DMS 273 (cell line): ENCODE data around the gene ZNF32.

Source experiments
- DNase-seq: peaks from one replicate; lab custom pipeline; 2025; ENCODE audit not compliant: unreplicated experiment; lab: John Stamatoyannopoulos, UW

The ZNF32 gene, protein sequence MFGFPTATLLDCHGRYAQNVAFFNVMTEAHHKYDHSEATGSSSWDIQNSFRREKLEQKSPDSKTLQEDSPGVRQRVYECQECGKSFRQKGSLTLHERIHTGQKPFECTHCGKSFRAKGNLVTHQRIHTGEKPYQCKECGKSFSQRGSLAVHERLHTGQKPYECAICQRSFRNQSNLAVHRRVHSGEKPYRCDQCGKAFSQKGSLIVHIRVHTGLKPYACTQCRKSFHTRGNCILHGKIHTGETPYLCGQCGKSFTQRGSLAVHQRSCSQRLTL

GRCh38 chr10:43648398-43649184 lies at the start of gene ZNF32:
Gene ZNF32, minus strand, starts transcription at chr10:43648881. Its CDS starts 2,748 bp downstream, at chr10:43646133.
- peak; percentile 90 for DNase-seq

DNA sequence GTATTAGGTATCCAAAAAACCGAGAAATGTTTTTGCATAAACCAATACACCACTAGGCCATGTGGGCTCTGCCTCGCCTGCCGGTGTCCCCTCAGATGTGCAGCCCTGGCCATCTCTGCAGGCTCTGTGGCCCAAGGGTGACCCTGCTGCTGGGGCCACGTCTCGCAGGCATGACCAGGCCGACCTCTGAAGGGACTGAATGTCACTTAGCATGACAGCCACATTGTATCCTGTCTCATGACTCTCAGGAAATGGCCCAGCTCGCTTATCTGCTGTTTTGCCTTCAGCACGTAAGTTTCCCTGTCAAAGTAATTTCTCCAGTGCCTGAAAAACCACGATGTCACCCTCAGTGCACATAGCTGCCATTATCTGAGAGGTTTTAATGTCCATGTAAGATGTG lies 49.5 kb upstream of the ZNF32 start:
- DNase-seq, result no peak

DNA sequence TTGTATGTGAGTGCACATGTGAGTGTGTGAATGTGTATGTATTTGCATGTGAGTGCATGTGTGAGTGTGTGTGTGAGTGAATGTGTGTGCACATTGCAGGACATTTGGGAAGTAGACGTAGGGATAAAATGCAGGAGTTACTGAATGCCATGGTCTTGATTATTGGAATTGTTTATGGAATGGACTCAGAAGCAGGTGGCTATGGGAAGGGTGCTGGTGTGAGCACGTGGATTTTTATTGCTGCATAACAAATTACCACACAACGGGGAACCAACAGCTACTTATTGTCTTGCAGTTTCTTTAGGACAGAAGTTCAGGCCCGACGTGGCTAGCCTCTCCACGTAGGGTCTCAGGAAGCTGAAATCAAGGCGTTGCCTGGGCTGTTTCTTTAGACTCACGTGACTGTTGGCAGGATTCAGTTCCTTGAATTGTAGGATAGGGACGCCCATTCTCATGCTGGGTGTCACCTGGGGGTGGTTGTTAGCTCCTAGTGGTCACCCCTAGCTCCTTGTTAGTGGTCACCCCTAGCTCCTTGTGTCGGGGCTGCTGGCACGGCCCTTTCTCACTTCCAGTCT lies 48.3 kb upstream of the ZNF32 start:
- DNase-seq, result no peak

GRCh38 chr10:43695730-43696129 lies 47.0 kb upstream of the ZNF32 start:
- no peak for DNase-seq

DNA sequence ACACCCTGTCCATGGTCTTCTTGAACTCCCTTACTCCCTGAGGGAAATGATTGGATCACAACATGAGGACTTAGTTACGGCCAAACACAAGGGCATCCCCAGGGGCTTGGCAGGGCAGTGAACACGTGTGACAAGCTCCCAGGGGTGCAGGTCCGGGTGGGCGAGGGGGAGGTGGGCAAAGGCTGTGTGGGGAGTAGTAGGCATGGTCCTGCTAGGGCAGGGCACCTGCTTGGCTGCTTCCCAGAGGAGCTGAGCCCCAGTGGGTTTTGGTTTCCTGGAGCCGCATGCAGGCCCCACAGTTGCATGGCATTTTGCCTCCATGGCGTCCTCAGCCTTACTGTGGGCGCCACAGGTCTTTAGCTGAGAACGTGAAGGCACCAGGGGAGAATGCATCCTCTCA lies 46.6 kb upstream of the ZNF32 start:
- no peak for DNase-seq

- no peak for DNase-seq
Observed at GRCh38 chr10:43694526-43694925, 45.8 kb upstream of the ZNF32 start.

DNA sequence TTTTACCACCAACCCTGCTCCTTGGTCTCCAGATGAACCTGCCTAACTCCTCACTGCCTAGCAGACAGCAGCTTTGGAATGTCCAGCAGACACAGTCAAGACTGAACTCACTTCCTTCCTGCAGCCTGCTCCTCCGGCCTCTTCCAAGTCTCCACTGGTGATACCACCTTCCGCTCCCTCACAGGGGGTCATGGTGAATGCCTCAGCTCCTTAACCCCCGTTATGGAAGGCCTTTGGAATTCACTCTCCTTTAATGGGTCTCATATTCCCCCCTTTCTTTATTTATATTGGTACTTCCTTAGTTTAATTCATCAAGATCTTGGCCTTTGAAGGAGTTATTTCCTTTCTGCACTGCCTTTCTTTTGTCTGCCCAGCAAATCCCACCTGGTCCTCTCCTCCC lies 44.9 kb upstream of the ZNF32 start:
- DNase-seq, result no peak

DNA sequence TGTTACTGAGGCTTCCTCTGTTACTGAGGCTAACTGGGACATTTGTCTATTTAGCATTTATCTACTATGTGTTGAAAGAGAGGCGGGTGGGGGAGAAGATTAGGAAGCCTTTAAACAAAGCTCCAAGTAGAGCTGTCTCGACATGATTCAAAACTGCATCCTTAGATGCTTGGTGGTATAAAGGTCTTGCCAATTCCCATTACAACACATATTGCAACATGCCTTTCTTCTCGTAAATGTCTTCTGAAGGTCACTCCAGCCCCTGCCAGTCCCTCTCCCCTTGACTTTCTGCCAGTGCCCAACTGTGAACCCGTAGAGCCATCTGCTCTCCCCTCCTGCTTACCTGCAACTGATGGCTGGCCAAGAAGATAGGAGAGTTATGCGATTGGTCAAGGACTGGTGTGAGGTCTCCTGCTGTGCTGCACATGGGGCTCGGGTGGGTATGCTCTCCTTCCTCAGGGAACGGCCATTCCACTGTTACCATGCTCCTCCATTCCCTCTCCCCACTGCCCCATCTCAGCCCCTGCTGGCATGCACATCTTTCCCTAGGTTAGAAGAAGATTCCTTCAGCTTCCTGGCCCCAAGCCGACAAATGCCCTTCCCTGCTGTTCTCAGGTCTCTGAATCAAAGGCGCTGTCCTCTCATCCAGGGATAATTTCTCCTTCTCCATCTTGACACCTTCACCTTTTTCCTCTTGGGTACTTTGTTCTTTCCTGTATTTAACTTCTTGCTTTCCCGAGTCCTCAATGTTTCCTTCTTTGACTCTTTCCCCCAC lies 43.6 kb upstream of the ZNF32 start:
- DNase-seq, result peak; percentile 56

DNA sequence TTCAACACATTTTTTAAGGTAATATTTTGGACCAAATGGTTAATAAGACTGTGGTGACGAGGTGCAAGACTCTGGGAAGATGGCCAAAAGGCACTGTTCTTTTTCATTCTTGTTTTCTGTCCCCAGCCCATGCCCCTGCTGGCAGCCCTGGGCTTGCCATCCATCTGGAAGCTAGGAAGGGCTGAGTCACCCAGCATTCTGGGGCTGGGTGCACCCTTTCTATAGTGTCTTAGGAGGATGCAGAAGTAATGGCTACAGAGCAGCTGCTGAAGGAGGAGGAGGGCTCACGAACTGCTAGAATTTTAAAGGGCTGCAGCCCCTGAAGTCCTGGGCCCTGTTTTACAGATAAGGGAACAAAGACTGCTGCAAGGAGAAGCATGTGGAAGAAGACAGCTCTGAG lies 42.8 kb upstream of the ZNF32 start:
- peak; percentile 39 for DNase-seq

GRCh38 chr10:43689955-43690771 lies 41.5 kb upstream of the ZNF32 start:
- peak; percentile 83 for DNase-seq

DNA sequence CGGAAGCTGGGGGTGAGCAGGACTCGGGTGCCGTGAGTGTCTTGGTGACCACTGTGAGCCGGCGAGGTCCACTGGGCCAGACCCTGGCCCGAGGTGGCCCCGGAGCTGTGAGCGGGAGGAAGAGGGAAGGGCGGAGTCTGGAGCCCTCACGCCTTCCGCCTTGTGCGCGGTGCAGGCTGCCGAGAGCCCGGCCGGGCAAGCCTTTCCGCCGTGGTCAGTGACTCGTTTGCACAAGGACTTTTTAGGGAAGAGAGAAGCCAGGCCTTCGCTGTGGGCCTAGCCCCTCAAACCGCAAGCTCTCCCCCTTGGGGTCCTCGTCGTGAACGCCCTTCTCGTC lies 40.9 kb upstream of the ZNF32 start:
- DNase-seq, result no peak

DNA sequence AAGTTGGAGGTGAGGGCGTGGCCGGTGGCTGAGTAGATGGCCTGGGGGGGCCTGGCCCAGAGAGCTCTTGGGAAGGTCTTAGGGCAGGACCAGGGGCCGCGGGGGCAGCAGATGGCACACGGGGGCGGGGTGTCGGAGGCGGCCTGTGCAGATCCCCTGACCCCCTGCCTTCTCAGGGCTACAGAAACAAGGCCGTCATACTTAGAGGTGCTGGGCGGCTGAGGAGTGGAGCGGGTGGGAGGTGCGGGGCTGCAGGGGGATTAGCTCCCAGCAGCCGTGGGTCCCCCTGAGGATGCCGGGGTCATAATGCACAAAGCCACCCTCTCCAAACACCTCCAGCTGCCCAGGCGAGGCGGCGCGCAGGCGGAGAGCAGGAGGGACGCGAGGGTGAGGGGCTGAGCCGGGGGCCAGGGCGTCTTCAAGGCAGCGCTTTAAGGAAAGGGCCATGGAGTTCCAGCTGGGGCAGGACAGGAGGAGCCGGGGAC lies 40.4 kb upstream of the ZNF32 start:
- DNase-seq, result no peak

- DNase-seq, result no peak
Observed at GRCh38 chr10:43688348-43688892, 39.7 kb upstream of the ZNF32 start.

DNA sequence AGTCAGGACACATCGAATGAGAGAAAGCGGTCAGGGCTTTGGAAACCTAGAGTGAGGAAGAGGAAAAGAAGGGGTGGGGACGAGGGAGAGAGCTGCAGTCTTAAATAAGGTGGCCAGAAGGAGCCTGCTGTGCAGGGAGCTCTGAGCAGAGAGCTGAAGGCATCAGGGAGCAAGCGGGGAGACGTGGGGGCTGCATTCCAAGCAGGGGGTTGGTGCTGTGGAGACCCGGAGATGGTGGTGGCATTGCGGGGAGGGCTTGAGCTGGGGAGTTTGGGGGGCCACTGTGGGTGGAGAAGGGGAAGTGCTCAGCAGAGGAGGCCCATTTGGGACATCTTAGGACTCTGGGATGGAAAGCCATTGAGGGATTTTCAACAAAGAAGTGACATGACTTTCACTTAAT lies 38.7 kb upstream of the ZNF32 start:
- no peak for DNase-seq

DNA sequence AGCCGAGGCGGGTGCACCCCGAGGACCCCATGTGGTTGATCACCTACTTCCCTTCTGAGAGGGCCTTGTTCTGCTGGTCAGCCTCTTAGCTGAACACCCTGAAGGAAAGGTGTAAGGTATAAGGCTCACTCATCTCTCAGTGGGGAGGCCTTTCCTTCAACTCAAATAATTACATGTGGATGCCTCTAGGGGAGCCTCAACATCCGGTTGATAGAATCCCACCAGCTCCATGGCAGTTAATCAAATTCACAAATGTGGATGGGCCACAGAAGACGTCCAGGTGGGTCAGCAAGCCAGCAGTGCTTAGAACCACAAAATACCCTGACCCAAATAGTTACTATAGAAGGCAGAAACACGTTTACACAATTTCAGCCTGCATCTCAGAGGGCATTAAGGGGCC lies 37.7 kb upstream of the ZNF32 start:
- DNase-seq, result peak; percentile 9

- no peak for DNase-seq
Observed at GRCh38 chr10:43685744-43686143, 37.1 kb upstream of the ZNF32 start.

DNA sequence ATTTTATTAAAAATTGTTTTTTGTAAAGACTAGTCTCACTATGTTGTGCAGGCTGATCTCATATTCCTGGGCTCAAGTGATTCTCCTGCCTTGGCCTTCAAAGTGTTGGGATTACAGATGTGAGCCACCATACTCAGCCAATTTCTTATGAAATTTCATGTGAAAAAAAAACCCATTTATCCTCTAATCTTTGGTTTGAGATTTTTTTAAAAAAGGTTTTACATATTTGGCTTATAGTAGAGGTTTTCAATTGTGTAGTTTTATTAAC lies 35.5 kb upstream of the ZNF32 start:
- DNase-seq, result no peak

GRCh38 chr10:43683451-43684291 lies 35.0 kb upstream of the ZNF32 start:
- DNase-seq, result peak; percentile 19

DNA sequence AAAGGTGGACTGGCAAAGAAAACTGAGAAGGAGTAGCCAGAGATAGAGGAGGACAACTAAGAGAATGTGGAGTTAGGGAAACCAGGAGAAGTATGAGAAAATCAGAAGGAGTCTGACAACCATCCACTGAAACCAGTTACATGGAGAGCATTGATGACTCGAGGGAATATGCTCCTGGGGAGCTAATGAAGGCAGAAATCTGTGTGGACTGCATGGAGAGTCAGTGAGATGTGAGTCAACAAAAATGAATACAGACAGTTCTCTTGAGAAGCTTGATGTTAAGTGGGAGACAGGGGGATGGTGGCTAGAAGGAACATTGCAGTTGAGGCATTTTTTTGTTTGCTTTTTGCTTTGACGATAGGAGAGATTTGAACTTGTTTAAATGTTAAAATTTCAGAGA lies 34.3 kb upstream of the ZNF32 start:
- no peak for DNase-seq

- no peak for DNase-seq
Observed at GRCh38 chr10:43681721-43682120, 33.0 kb upstream of the ZNF32 start.
